Measurements from ENCODE around the gene FAM78B.

DNA sequence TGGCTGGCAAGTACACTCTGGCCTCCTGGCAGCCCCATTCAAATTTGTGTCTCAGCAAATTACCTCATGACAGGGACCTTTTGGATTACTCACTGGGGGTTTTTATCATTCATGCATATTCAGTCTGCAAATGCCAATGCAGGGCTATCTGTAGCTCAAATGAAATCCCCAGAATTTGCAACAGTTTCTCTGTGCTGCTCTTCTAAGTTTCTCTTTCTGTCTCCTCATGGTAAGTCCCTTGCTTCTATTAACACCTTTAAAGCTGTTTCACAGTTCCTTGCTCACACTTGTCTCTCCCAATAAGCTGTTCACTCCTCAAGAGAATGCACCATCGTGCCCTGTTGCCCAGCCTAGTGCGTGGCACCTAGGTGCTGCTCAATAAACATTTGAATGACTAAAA, 3.3 kb upstream of the FAM78B start:
- TF ChIP-seq GATA3 (IDR thresholded peaks at IDR 0.05; ENCODE audit: low read depth, low read length) (no peak), GATA2 (IDR thresholded peaks at IDR 0.05; ENCODE audit: low read depth, low read length) (no peak)
